Measurements from ENCODE around the gene SPTBN5.

The SPTBN5 gene

DNA sequence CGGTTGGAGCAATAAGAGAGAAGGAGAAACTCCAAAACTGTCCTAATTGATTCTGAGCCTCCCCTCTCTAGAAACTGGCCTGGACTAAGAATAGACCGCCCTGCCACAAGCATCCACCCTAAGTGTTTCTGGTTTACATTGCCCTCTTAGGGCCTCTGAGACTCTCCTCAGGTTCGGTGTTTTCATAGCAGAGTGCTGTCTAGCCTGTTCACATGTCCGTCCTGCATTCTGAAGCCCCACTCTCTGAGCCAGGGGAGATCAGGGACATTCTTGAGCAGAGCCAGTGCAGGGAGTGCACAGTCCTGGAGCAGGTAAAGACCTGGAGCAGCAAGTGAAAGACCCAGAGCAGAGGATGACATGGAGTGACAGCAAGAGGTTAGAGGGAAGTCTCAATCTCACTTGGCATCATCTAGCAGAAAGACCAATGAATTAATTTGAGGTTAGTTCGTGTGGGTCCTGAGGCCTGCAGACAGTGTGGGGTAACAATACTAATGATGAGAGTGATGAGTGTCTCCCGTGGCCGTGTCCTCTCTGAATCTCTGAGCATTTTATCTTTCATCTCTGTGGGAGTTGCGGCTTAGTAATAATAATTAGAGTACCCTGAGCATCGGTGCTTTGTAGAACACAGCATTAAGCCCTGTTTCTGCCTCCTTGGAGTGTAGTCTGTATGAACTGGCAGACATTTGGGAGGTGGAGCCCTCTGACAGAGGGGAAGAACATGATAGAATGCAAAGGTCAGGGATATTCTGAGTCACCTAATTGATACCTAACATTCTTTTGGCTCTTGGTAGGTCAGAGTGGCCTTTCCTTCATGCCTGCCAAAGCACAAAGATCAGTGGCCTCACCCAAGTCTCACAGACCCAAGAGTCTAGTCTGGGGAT is 95.0 kb downstream of the SPTBN5 start:
- DNase-seq, result no peak
